ENCODE measurements around the gene AIFM3.

AIFM3 gene

GRCh38 chr22:20976291-20976877 is 9.3 kb downstream of the AIFM3 start:
- Histone ChIP-seq H3K27ac (ENCODE audit: low read depth, low read length) (no peak overlapping the region), H3K4me2 (ENCODE audit: low read depth, low read length, poor library complexity, severe bottlenecking) (no peak overlapping the region), H3K79me2 (ENCODE audit: insufficient read depth, low read length) (no peaks in the 10 kb centered on the region), H2AFZ (ENCODE audit: low read depth, low read length, severe bottlenecking) (no peak overlapping the region), H3K27me3 (ENCODE audit: low read length) (no peaks in the 10 kb centered on the region), H3K9me2 (replicated peaks; ENCODE audit: insufficient read depth, low read length) (no peaks in the 10 kb centered on the region), H3F3A (ENCODE audit: insufficient read depth) (no peaks in the 10 kb centered on the region), H3K9me3 (ENCODE audit: insufficient read depth, low read length) (no peaks in the 10 kb centered on the region), H3K4me3 (ENCODE audit: insufficient read depth, low read length, poor library complexity, severe bottlenecking) (no peak overlapping the region), H3K36me3 (ENCODE audit: low read length) (no peaks in the 10 kb centered on the region), H3K9ac (ENCODE audit: low read length) (no peak overlapping the region), H4K20me1 (ENCODE audit: low read depth, low read length) (no peaks in the 10 kb centered on the region)
- TF ChIP-seq CTCF (IDR thresholded peaks at IDR 0.05; ENCODE audit: insufficient read depth, low read length, poor library complexity, severe bottlenecking) (no peak), EZH2phosphoT487 (conservative IDR thresholded peaks at IDR 0.05; ENCODE audit: low read length) (no peak)

- no peaks in the 10 kb centered on the region for H3K27me3 ChIP-seq (ENCODE audit: low read length)
Observed at GRCh38 chr22:20977019-20977418, 10.0 kb downstream of the AIFM3 start.

GRCh38 chr22:20977516-20978170 is 10.6 kb downstream of the AIFM3 start:
- H3K4me3 ChIP-seq (ENCODE audit: insufficient read depth, low read length, poor library complexity, severe bottlenecking): no peak overlapping the region
- H3F3A ChIP-seq (ENCODE audit: insufficient read depth): no peaks in the 10 kb centered on the region
- no peak for TF ChIP-seq CTCF (IDR thresholded peaks at IDR 0.05; ENCODE audit: insufficient read depth, low read length, poor library complexity, severe bottlenecking)
- no peak for TF ChIP-seq EZH2phosphoT487 (conservative IDR thresholded peaks at IDR 0.05; ENCODE audit: low read length)
- no peaks in the 10 kb centered on the region for H3K9me3 ChIP-seq (ENCODE audit: insufficient read depth, low read length)
- H3K9me2 ChIP-seq (replicated peaks; ENCODE audit: insufficient read depth, low read length): no peaks in the 10 kb centered on the region
- H3K4me2 ChIP-seq (ENCODE audit: low read depth, low read length, poor library complexity, severe bottlenecking): no peak overlapping the region
- H2AFZ ChIP-seq (ENCODE audit: low read depth, low read length, severe bottlenecking): no peak overlapping the region
- H3K79me2 ChIP-seq (ENCODE audit: insufficient read depth, low read length): no peaks in the 10 kb centered on the region
- no peaks in the 10 kb centered on the region for H3K36me3 ChIP-seq (ENCODE audit: low read length)
- H3K27ac ChIP-seq (ENCODE audit: low read depth, low read length): no peak overlapping the region
- H4K20me1 ChIP-seq (ENCODE audit: low read depth, low read length): no peaks in the 10 kb centered on the region
- no peak overlapping the region for H3K9ac ChIP-seq (ENCODE audit: low read length)
- no peaks in the 10 kb centered on the region for H3K27me3 ChIP-seq (ENCODE audit: low read length)

More at GRCh38 chr22:20977019-20977418, 10.0 kb downstream of the AIFM3 start:
- no peaks in the 10 kb centered on the region for H3K9me3 ChIP-seq (ENCODE audit: insufficient read depth, low read length)
- no peak overlapping the region for H2AFZ ChIP-seq (ENCODE audit: low read depth, low read length, severe bottlenecking)
- no peaks in the 10 kb centered on the region for H3K9me2 ChIP-seq (replicated peaks; ENCODE audit: insufficient read depth, low read length)
- no peaks in the 10 kb centered on the region for H3K79me2 ChIP-seq (ENCODE audit: insufficient read depth, low read length)
- no peak overlapping the region for H3K9ac ChIP-seq (ENCODE audit: low read length)
- no peaks in the 10 kb centered on the region for H3F3A ChIP-seq (ENCODE audit: insufficient read depth)
- H3K36me3 ChIP-seq (ENCODE audit: low read length): no peaks in the 10 kb centered on the region
- H3K27ac ChIP-seq (ENCODE audit: low read depth, low read length): no peak overlapping the region
- no peak overlapping the region for H3K4me2 ChIP-seq (ENCODE audit: low read depth, low read length, poor library complexity, severe bottlenecking)
- TF ChIP-seq EZH2phosphoT487 (conservative IDR thresholded peaks at IDR 0.05; ENCODE audit: low read length): no peak
- no peak for TF ChIP-seq CTCF (IDR thresholded peaks at IDR 0.05; ENCODE audit: insufficient read depth, low read length, poor library complexity, severe bottlenecking)
- no peak overlapping the region for H3K4me3 ChIP-seq (ENCODE audit: insufficient read depth, low read length, poor library complexity, severe bottlenecking)
- no peaks in the 10 kb centered on the region for H4K20me1 ChIP-seq (ENCODE audit: low read depth, low read length)

Measured in SU-DHL-6 (cell line).